Measurements from ENCODE around the gene ZBTB16.

ZBTB16 gene

DNA sequence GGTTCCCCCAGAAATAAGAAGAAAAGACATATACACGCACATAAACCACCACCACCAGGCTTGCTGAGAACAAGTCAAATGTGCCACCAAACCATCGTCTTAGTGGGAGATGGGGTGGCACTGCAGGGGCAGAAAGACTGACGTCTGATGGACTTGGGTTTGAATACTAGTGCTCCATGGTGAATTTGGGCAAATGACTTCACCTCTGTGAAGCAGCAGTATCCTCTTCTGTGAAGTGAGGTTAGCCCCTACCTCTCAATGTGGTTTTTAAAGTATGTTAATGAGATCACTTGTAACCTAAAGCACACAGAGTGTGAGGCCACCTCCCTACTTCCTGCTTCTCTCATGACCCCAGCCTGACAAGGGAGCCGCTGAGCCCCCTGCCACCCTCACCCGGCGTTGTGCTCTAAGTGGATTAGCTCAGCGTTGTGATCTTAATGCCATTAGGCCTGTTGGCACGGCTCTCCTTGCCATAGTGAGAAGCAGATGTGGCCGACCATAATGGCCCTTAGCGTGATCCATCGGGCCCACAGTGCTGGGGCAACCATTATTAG, 14.4 kb downstream of the ZBTB16 start:
- TF ChIP-seq, protein P1, sequence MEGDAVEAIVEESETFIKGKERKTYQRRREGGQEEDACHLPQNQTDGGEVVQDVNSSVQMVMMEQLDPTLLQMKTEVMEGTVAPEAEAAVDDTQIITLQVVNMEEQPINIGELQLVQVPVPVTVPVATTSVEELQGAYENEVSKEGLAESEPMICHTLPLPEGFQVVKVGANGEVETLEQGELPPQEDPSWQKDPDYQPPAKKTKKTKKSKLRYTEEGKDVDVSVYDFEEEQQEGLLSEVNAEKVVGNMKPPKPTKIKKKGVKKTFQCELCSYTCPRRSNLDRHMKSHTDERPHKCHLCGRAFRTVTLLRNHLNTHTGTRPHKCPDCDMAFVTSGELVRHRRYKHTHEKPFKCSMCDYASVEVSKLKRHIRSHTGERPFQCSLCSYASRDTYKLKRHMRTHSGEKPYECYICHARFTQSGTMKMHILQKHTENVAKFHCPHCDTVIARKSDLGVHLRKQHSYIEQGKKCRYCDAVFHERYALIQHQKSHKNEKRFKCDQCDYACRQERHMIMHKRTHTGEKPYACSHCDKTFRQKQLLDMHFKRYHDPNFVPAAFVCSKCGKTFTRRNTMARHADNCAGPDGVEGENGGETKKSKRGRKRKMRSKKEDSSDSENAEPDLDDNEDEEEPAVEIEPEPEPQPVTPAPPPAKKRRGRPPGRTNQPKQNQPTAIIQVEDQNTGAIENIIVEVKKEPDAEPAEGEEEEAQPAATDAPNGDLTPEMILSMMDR (IDR thresholded peaks at IDR 0.05; ENCODE audit: low read depth, low read length) = no peak
- DNase-seq (ENCODE audit: low read depth in 2 of 2) = no peak
- H3K4me3 ChIP-seq (replicated peaks in 1 of 2; ENCODE audit: low read depth in 2 of 2, low read length in 2 of 2) = no peak overlapping the region

GRCh38 chr11:114074546-114075343, 15.2 kb downstream of the ZBTB16 start:
- no peak for DNase-seq (ENCODE audit: low read depth in 2 of 2)
- TF ChIP-seq, protein P1 (IDR thresholded peaks at IDR 0.05; ENCODE audit: low read depth, low read length) = no peak
- no peak overlapping the region for H3K4me3 ChIP-seq (replicated peaks in 1 of 2; ENCODE audit: low read depth in 2 of 2, low read length in 2 of 2)

DNA sequence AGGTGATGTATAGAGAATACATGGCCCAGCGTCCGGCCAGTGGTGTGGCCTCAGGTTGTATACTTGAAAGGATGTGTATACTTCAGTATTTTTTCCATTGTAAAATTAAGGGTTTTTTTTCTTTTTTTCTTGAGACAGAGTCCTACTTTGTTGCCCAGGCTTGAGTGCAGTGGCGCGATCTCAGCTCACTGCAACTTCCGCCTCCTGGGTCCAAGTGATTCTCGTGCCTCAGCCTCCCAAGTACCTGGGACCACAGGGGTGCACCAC, 15.8 kb downstream of the ZBTB16 start:
- TF ChIP-seq, protein P1 (IDR thresholded peaks at IDR 0.05; ENCODE audit: low read depth, low read length) = no peak
- no peak overlapping the region for H3K4me3 ChIP-seq (replicated peaks in 1 of 2; ENCODE audit: low read depth in 2 of 2, low read length in 2 of 2)

GRCh38 chr11:114075891-114076441, 16.5 kb downstream of the ZBTB16 start:
- TF ChIP-seq, protein P1 (IDR thresholded peaks at IDR 0.05; ENCODE audit: low read depth, low read length) = peak; percentile 85
- no peak overlapping the region for H3K4me3 ChIP-seq (replicated peaks in 1 of 2; ENCODE audit: low read depth in 2 of 2, low read length in 2 of 2)
- peak; percentile 84 to 89 for DNase-seq (ENCODE audit: low read depth in 2 of 2)

More for the DNA sequence above, 15.8 kb downstream of the ZBTB16 start:
- no peak for DNase-seq (ENCODE audit: low read depth in 2 of 2)

GRCh38 chr11:114076921-114077331, 17.4 kb downstream of the ZBTB16 start:
- no peak overlapping the region for H3K4me3 ChIP-seq (replicated peaks in 1 of 2; ENCODE audit: low read depth in 2 of 2, low read length in 2 of 2)
- TF ChIP-seq, protein P1 (IDR thresholded peaks at IDR 0.05; ENCODE audit: low read depth, low read length) = no peak
- no peak for DNase-seq (ENCODE audit: low read depth in 2 of 2)

- H3K4me3 ChIP-seq (replicated peaks in 1 of 2; ENCODE audit: low read depth in 2 of 2, low read length in 2 of 2) = no peak overlapping the region
- TF ChIP-seq, protein P1 (IDR thresholded peaks at IDR 0.05; ENCODE audit: low read depth, low read length) = no peak
- DNase-seq (ENCODE audit: low read depth in 2 of 2) = no peak
Observed at GRCh38 chr11:114077482-114078305, 18.2 kb downstream of the ZBTB16 start.

Data from cardiac fibroblast (primary cell).